Osteocyte (in vitro differentiated cells): Measurements from ENCODE around the gene IRX1. TPM values are rescaled to one million over a fixed set of nuclear protein-coding genes. Genes with fewer than 3 reads are reported as not detected.

ENCODE experiments used
- DNase-seq: peaks from one replicate; pipeline ENCODE4 v3.0.0; 2021; ENCODE audit warnings: mixed read lengths; ENCODE audit not compliant: unreplicated experiment; ENCODE audit errors: extremely low spot score
- H3K27ac Mint-ChIP-seq: one replicate; pipeline ENCODE4 v1.8.0; 2021; ENCODE audit warnings: mild to moderate bottlenecking, mixed read lengths; ENCODE audit not compliant: unreplicated experiment
- H3K27me3 Mint-ChIP-seq: one replicate; pipeline ENCODE4 v1.8.0; 2021; ENCODE audit warnings: mixed read lengths; ENCODE audit not compliant: unreplicated experiment
- H3K36me3 Mint-ChIP-seq: one replicate; pipeline ENCODE4 v1.8.0; 2021; ENCODE audit warnings: mixed read lengths; ENCODE audit not compliant: unreplicated experiment
- H3K4me1 Mint-ChIP-seq: one replicate; pipeline ENCODE4 v1.8.0; 2021; ENCODE audit warnings: mixed read lengths; ENCODE audit not compliant: unreplicated experiment
- H3K4me3 Mint-ChIP-seq: one replicate; pipeline ENCODE4 v1.8.0; 2021; ENCODE audit warnings: mild to moderate bottlenecking, moderate library complexity, mixed read lengths; ENCODE audit not compliant: unreplicated experiment
- H3K9me3 Mint-ChIP-seq: one replicate; pipeline ENCODE4 v1.8.0; 2021; ENCODE audit warnings: mixed read lengths; ENCODE audit not compliant: unreplicated experiment
- CTCF ChIP-seq: fragments of 200-600 bp; sonication (generic); IDR thresholded peaks from 2 replicates; pipeline ENCODE4 v1.5.0; 2021; ENCODE audit warnings: antibody characterized with exemption, mild to moderate bottlenecking, moderate library complexity
- total RNA-seq: library from RNA; stranded (reverse); gene quantifications from 2 replicates; pipeline ENCODE4 v1.2.1, GENCODE V29; 2021

The IRX1 gene
- total RNA-seq, 1 donor from 2014 or later, result 11.8 TPM

- H3K27ac Mint-ChIP-seq, result no peak overlapping the region
- H3K9me3 Mint-ChIP-seq, result no peaks in the 10 kb centered on the region
- no peak for TF ChIP-seq CTCF
- H3K27me3 Mint-ChIP-seq, result no peaks in the 10 kb centered on the region
- H3K4me3 Mint-ChIP-seq, result peak overlapping the region; percentile 53
- H3K4me1 Mint-ChIP-seq, result peaks cover 18% of the 10 kb centered on the region
- peaks cover 12% of the 10 kb centered on the region for H3K36me3 Mint-ChIP-seq
- no peak for DNase-seq
Observed at GRCh38 chr5:3600106-3601060, 4.8 kb downstream of the IRX1 start.

- H3K4me3 Mint-ChIP-seq, result peak overlapping the region; percentile 53
- H3K9me3 Mint-ChIP-seq, result no peaks in the 10 kb centered on the region
Observed at GRCh38 chr5:3601061-3601710, 5.6 kb downstream of the IRX1 start.

GRCh38 chr5:3601911-3602782 is 6.5 kb downstream of the IRX1 start:
- TF ChIP-seq CTCF, result no peak
- Mint-ChIP-seq H3K9me3 (no peaks in the 10 kb centered on the region), H3K27me3 (no peaks in the 10 kb centered on the region), H3K27ac (no peak overlapping the region), H3K36me3 (peaks cover 12% of the 10 kb centered on the region), H3K4me3 (no peak overlapping the region), H3K4me1 (peaks cover 18% of the 10 kb centered on the region)
- DNase-seq, result no peak

More at GRCh38 chr5:3601061-3601710, 5.6 kb downstream of the IRX1 start:
- no peak for DNase-seq
- no peak overlapping the region for H3K27ac Mint-ChIP-seq
- no peaks in the 10 kb centered on the region for H3K27me3 Mint-ChIP-seq
- peaks cover 18% of the 10 kb centered on the region for H3K4me1 Mint-ChIP-seq
- no peak for TF ChIP-seq CTCF
- peaks cover 12% of the 10 kb centered on the region for H3K36me3 Mint-ChIP-seq

- Mint-ChIP-seq H3K27ac (no peak overlapping the region), H3K4me1 (peaks cover 15% of the 10 kb centered on the region), H3K4me3 (no peak overlapping the region), H3K9me3 (no peaks in the 10 kb centered on the region), H3K36me3 (peaks cover 12% of the 10 kb centered on the region), H3K27me3 (no peaks in the 10 kb centered on the region)
- TF ChIP-seq CTCF, result peak; percentile 15
- DNase-seq, result no peak
Observed at GRCh38 chr5:3602785-3603502, 7.3 kb downstream of the IRX1 start.
